ENCODE data around the gene WRAP73.

WRAP73 gene

GRCh38 chr1:3628445-3628844 is 21.5 kb downstream of the WRAP73 start:
- no peak overlapping the region for H3K4me2 ChIP-seq (ENCODE audit: low read length)
- H2AFZ ChIP-seq (ENCODE audit: low read depth, low read length), result no peak overlapping the region
- TF ChIP-seq CTCF (IDR thresholded peaks at IDR 0.05; ENCODE audit: low read depth, low read length), result no peak
- no peak for TF ChIP-seq EZH2phosphoT487 (IDR thresholded peaks at IDR 0.05; ENCODE audit: low read depth)
- no peaks in the 10 kb centered on the region for H3K27me3 ChIP-seq (ENCODE audit: low read depth, low read length)
- H4K20me1 ChIP-seq (ENCODE audit: insufficient read depth, low read length), result no peaks in the 10 kb centered on the region
- no peak overlapping the region for H3K9ac ChIP-seq (ENCODE audit: low read length)
- H3K79me2 ChIP-seq (ENCODE audit: low read length), result no peaks in the 10 kb centered on the region
- peaks cover 16% of the 10 kb centered on the region for H3K4me1 ChIP-seq (ENCODE audit: low read length)
- H3K4me3 ChIP-seq (ENCODE audit: low read length), result no peak overlapping the region
- no peak overlapping the region for H3K27ac ChIP-seq (ENCODE audit: low read length)
- peaks cover 17% of the 10 kb centered on the region for H3K36me3 ChIP-seq (replicated peaks; ENCODE audit: low read depth, low read length)
- H3K9me3 ChIP-seq (ENCODE audit: insufficient read depth, low read length), result no peaks in the 10 kb centered on the region

- Histone ChIP-seq H2AFZ (ENCODE audit: low read depth, low read length) (no peak overlapping the region), H3K9me3 (ENCODE audit: insufficient read depth, low read length) (no peaks in the 10 kb centered on the region), H3K27ac (ENCODE audit: low read length) (no peak overlapping the region), H3K4me1 (ENCODE audit: low read length) (peaks cover 16% of the 10 kb centered on the region), H3K4me3 (ENCODE audit: low read length) (no peak overlapping the region), H3K27me3 (ENCODE audit: low read depth, low read length) (no peaks in the 10 kb centered on the region), H3K4me2 (ENCODE audit: low read length) (no peak overlapping the region), H3K36me3 (replicated peaks; ENCODE audit: low read depth, low read length) (peaks cover 17% of the 10 kb centered on the region), H4K20me1 (ENCODE audit: insufficient read depth, low read length) (no peaks in the 10 kb centered on the region), H3K79me2 (ENCODE audit: low read length) (no peaks in the 10 kb centered on the region), H3K9ac (ENCODE audit: low read length) (no peak overlapping the region)
- TF ChIP-seq EZH2phosphoT487 (IDR thresholded peaks at IDR 0.05; ENCODE audit: low read depth) (no peak), CTCF (IDR thresholded peaks at IDR 0.05; ENCODE audit: low read depth, low read length) (no peak)
Measured at GRCh38 chr1:3627515-3628253, 22.2 kb downstream of the WRAP73 start.

- Histone ChIP-seq H2AFZ (ENCODE audit: low read depth, low read length) (no peak overlapping the region), H3K4me3 (ENCODE audit: low read length) (peak overlapping the region; percentile 90), H3K36me3 (replicated peaks; ENCODE audit: low read depth, low read length) (peaks cover 17% of the 10 kb centered on the region), H3K27ac (ENCODE audit: low read length) (no peak overlapping the region), H3K9ac (ENCODE audit: low read length) (peak overlapping the region; percentile 47; the same call in 1 of the 2 replicates), H3K9me3 (ENCODE audit: insufficient read depth, low read length) (no peaks in the 10 kb centered on the region), H3K79me2 (ENCODE audit: low read length) (no peaks in the 10 kb centered on the region), H3K27me3 (ENCODE audit: low read depth, low read length) (no peaks in the 10 kb centered on the region), H3K4me1 (ENCODE audit: low read length) (peaks cover 16% of the 10 kb centered on the region), H4K20me1 (ENCODE audit: insufficient read depth, low read length) (no peaks in the 10 kb centered on the region), H3K4me2 (ENCODE audit: low read length) (peak overlapping the region; percentile 85)
- no peak for TF ChIP-seq EZH2phosphoT487 (IDR thresholded peaks at IDR 0.05; ENCODE audit: low read depth)
- TF ChIP-seq CTCF (IDR thresholded peaks at IDR 0.05; ENCODE audit: low read depth, low read length), result no peak
Measured at GRCh38 chr1:3626025-3626424, 23.9 kb downstream of the WRAP73 start.

GRCh38 chr1:3625151-3625907 is 24.6 kb downstream of the WRAP73 start:
- Histone ChIP-seq H3K9ac (ENCODE audit: low read length) (peak overlapping the region; percentile 47), H3K4me1 (ENCODE audit: low read length) (peaks cover 15% of the 10 kb centered on the region), H3K79me2 (ENCODE audit: low read length) (no peaks in the 10 kb centered on the region), H3K36me3 (replicated peaks; ENCODE audit: low read depth, low read length) (peaks cover 14% of the 10 kb centered on the region), H2AFZ (ENCODE audit: low read depth, low read length) (no peak overlapping the region), H3K9me3 (ENCODE audit: insufficient read depth, low read length) (no peaks in the 10 kb centered on the region), H4K20me1 (ENCODE audit: insufficient read depth, low read length) (no peaks in the 10 kb centered on the region), H3K27ac (ENCODE audit: low read length) (no peak overlapping the region), H3K4me2 (ENCODE audit: low read length) (peak overlapping the region; percentile 85), H3K27me3 (ENCODE audit: low read depth, low read length) (no peaks in the 10 kb centered on the region), H3K4me3 (ENCODE audit: low read length) (peak overlapping the region; percentile 90)
- TF ChIP-seq CTCF (IDR thresholded peaks at IDR 0.05; ENCODE audit: low read depth, low read length) (no peak), EZH2phosphoT487 (IDR thresholded peaks at IDR 0.05; ENCODE audit: low read depth) (no peak)

Measured in OCI-LY3 (cell line).